HG03378 (cell line): Measurements from ENCODE around the gene MYO1E.
"Not testable (repeated sequence)": the region's sequence is repeated elsewhere in the genome, so short reads cannot be mapped to it uniquely, and the experiment has no call there.

ENCODE experiments used
- ATAC-seq: cut with Tn5 transposase; IDR thresholded peaks from one replicate; pipeline ENCODE4 v1.9.1; 2021; ENCODE audit warnings: mild to moderate bottlenecking, moderate library complexity; ENCODE audit not compliant: unreplicated experiment

The MYO1E gene

GRCh38 chr15:59352189-59352588 lies 20.5 kb downstream of the MYO1E start:
- ATAC-seq = no peak

GRCh38 chr15:59350421-59350732 lies 22.3 kb downstream of the MYO1E start:
- no peak for ATAC-seq

- ATAC-seq = no peak
These were observed 22.8 kb downstream of the MYO1E start for GRCh38 chr15:59349680-59350420.

- ATAC-seq = no peak
These were observed 24.8 kb downstream of the MYO1E start for GRCh38 chr15:59347915-59348314.

GRCh38 chr15:59346951-59347350 lies 25.7 kb downstream of the MYO1E start:
- ATAC-seq = no peak

- no peak for ATAC-seq
These were observed 27.3 kb downstream of the MYO1E start for GRCh38 chr15:59345326-59345725.

GRCh38 chr15:59344311-59344710 lies 28.4 kb downstream of the MYO1E start:
- no peak for ATAC-seq

- ATAC-seq = no peak
These were observed 32.3 kb downstream of the MYO1E start for GRCh38 chr15:59340325-59340724.

GRCh38 chr15:59339252-59339672 lies 33.4 kb downstream of the MYO1E start:
- ATAC-seq = no peak

- no peak for ATAC-seq
These were observed 34.3 kb downstream of the MYO1E start for GRCh38 chr15:59338414-59338813.

GRCh38 chr15:59336725-59337124 lies 35.9 kb downstream of the MYO1E start:
- not testable (repeated sequence) for ATAC-seq

GRCh38 chr15:59335207-59335786 lies 37.4 kb downstream of the MYO1E start:
- no peak for ATAC-seq

GRCh38 chr15:59334076-59334415 lies 38.6 kb downstream of the MYO1E start:
- ATAC-seq = no peak

- no peak for ATAC-seq
These were observed 39.1 kb downstream of the MYO1E start for GRCh38 chr15:59333401-59334075.

- ATAC-seq = no peak
These were observed 40.7 kb downstream of the MYO1E start for GRCh38 chr15:59332009-59332408.

GRCh38 chr15:59330649-59331048 lies 42.0 kb downstream of the MYO1E start:
- ATAC-seq = no peak

- no peak for ATAC-seq
These were observed 42.9 kb downstream of the MYO1E start for GRCh38 chr15:59329570-59330350.

GRCh38 chr15:59329091-59329490 lies 43.6 kb downstream of the MYO1E start:
- no peak for ATAC-seq

GRCh38 chr15:59327942-59328341 lies 44.7 kb downstream of the MYO1E start:
- no peak for ATAC-seq

GRCh38 chr15:59326856-59327255 lies 45.8 kb downstream of the MYO1E start:
- no peak for ATAC-seq

- ATAC-seq = no peak
These were observed 50.5 kb downstream of the MYO1E start for GRCh38 chr15:59322056-59322759.
